Brain microvascular endothelial cell (primary cell): ENCODE measurements around the gene FASTKD3.

Experiments
- DNase-seq: peaks from one replicate; pipeline ENCODE4 v3.0.0-alpha.2; 2020
- H3K27ac ChIP-seq: fragments of 250-450 bp; sonication (Bioruptor Pico); 2 replicates; pipeline ENCODE4 v1.5.1; 2020; ENCODE audit warnings: mild to moderate bottlenecking, moderate library complexity
- H3K27me3 ChIP-seq: fragments of 250-450 bp; sonication (Bioruptor Pico); replicated peaks from 2 replicates; pipeline ENCODE4 v1.5.1; 2020; ENCODE audit warnings: mild to moderate bottlenecking
- H3K36me3 ChIP-seq: fragments of 250-450 bp; sonication (Bioruptor Pico); replicated peaks from 2 replicates; pipeline ENCODE4 v1.5.1; 2020; ENCODE audit warnings: mild to moderate bottlenecking
- H3K4me3 ChIP-seq: 2 replicates; pipeline ENCODE4 v1.5.1; 2011; ENCODE audit warnings: low read depth, mild to moderate bottlenecking, control low read depth, low read length, moderate library complexity
- CTCF ChIP-seq: IDR thresholded peaks from 2 replicates; pipeline ENCODE4 v1.5.1; 2011; ENCODE audit warnings: low read depth, mild to moderate bottlenecking, moderate library complexity, low read length, control low read depth, inconsistent platforms; ENCODE audit errors: missing control alignments
- in situ Hi-C: cut with HindIII; loops from 2 replicates; pipeline ENCODE4 v1.10.0; 2017; ENCODE audit warnings: low sequenced_read_pairs, low pct_ligation_motif_present

Gene FASTKD3

GRCh38 chr5:7871653-7872052 is 2.8 kb upstream of the FASTKD3 start:
- Histone ChIP-seq H3K36me3 (peaks cover 14% of the 10 kb centered on the region), H3K27ac (no peak overlapping the region), H3K27me3 (no peaks in the 10 kb centered on the region), H3K4me3 (no peak overlapping the region)
- in situ Hi-C loops = no loop called here
- no peak for DNase-seq
- TF ChIP-seq CTCF = no peak

GRCh38 chr5:7869474-7870136 is 774 bp upstream of the FASTKD3 start:
- no peak for TF ChIP-seq CTCF
- peak overlapping the region; percentile 79 for H3K27ac ChIP-seq
- peak overlapping the region; percentile 86 for H3K4me3 ChIP-seq
- no peaks in the 10 kb centered on the region for H3K27me3 ChIP-seq
- in situ Hi-C loops = no loop called here
- H3K36me3 ChIP-seq = no peaks in the 10 kb centered on the region
- no peak for DNase-seq

GRCh38 chr5:7868427-7868772 is 431 bp downstream of the FASTKD3 start:
- TF ChIP-seq CTCF = no peak
- H3K4me3 ChIP-seq = peak overlapping the region; percentile 86
- in situ Hi-C loops = no loop called here
- peak overlapping the region; percentile 79 for H3K27ac ChIP-seq
- no peak for DNase-seq
- no peaks in the 10 kb centered on the region for H3K36me3 ChIP-seq
- no peaks in the 10 kb centered on the region for H3K27me3 ChIP-seq

- no peaks in the 10 kb centered on the region for H3K27me3 ChIP-seq
- no peak for DNase-seq
- no peak overlapping the region for H3K4me3 ChIP-seq
- in situ Hi-C loops = no loop called here
- TF ChIP-seq CTCF = no peak
- H3K27ac ChIP-seq = no peak overlapping the region
- H3K36me3 ChIP-seq = peaks cover 7% of the 10 kb centered on the region
Measured at GRCh38 chr5:7867260-7867659, 1.6 kb downstream of the FASTKD3 start.

GRCh38 chr5:7866196-7866595 is 2.6 kb downstream of the FASTKD3 start:
- DNase-seq = no peak
- Histone ChIP-seq H3K36me3 (peaks cover 16% of the 10 kb centered on the region), H3K27me3 (no peaks in the 10 kb centered on the region), H3K27ac (no peak overlapping the region), H3K4me3 (no peak overlapping the region)
- in situ Hi-C loops = no loop called here
- TF ChIP-seq CTCF = no peak

- TF ChIP-seq CTCF = no peak
- Histone ChIP-seq H3K36me3 (peaks cover 25% of the 10 kb centered on the region), H3K27ac (no peak overlapping the region), H3K27me3 (no peaks in the 10 kb centered on the region), H3K4me3 (no peak overlapping the region)
- no peak for DNase-seq
- in situ Hi-C loops = no loop called here
Measured at GRCh38 chr5:7857926-7858632, 10.8 kb downstream of the FASTKD3 start.
